ENCODE results near the gene NDUFB4. TPM values are rescaled to one million over a fixed set of nuclear protein-coding genes. Genes with fewer than 3 reads are reported as not detected.
"Not testable (repeated sequence)": the region's sequence is repeated elsewhere in the genome, so short reads cannot be mapped to it uniquely, and the experiment has no call there.

The NDUFB4 gene
- total RNA-seq, 1 experiment from 2014 or later = 96.1 TPM

- H3K9me3 Mint-ChIP-seq (ENCODE audit: unreplicated experiment) = no peaks in the 10 kb centered on the region
Observed at GRCh38 chr3:120614765-120615164, 18.6 kb downstream of the NDUFB4 start.

GRCh38 chr3:120615847-120616609 is 19.9 kb downstream of the NDUFB4 start:
- H3K9me3 Mint-ChIP-seq (ENCODE audit: unreplicated experiment) = no peaks in the 10 kb centered on the region
- ChIA-PET CTCF (interaction anchor here (0.6 kb wide), 1 partner anchor 15 kb away, joined by 3 read pairs; no protein-coding TSS in a partner anchor), POLR2A (no interaction called here)
- BruUV-seq (replicated peaks) = no TSS peak
- H3K4me3 Mint-ChIP-seq (ENCODE audit: unreplicated experiment) = no peak overlapping the region
- TF ChIP-seq CTCF (IDR thresholded peaks at IDR 0.05; ENCODE audit: unreplicated experiment) = no peak
- no peaks in the 10 kb centered on the region for H3K4me1 Mint-ChIP-seq (ENCODE audit: insufficient read depth, unreplicated experiment)
- DNase-seq (ENCODE audit: unreplicated experiment) = no peak
- no peak overlapping the region for H3K27ac Mint-ChIP-seq (ENCODE audit: low read depth, unreplicated experiment)
- no peaks in the 10 kb centered on the region for H3K27me3 Mint-ChIP-seq (ENCODE audit: insufficient read depth, unreplicated experiment)
- H3K36me3 Mint-ChIP-seq (ENCODE audit: insufficient read depth, unreplicated experiment) = peaks cover 4% of the 10 kb centered on the region
- intact Hi-C loops (cut with micrococcal nuclease) = no loop called here

More at GRCh38 chr3:120614765-120615164, 18.6 kb downstream of the NDUFB4 start:
- no peaks in the 10 kb centered on the region for H3K27me3 Mint-ChIP-seq (ENCODE audit: insufficient read depth, unreplicated experiment)
- POLR2A ChIA-PET = interaction anchor here (0.9 to 1.3 kb wide), 2 partner anchors 11 to 19 kb away, joined by 5 read pairs; partner anchors contain the start of gene NDUFB4
- no peak overlapping the region for H3K4me3 Mint-ChIP-seq (ENCODE audit: unreplicated experiment)
- no peaks in the 10 kb centered on the region for H3K4me1 Mint-ChIP-seq (ENCODE audit: insufficient read depth, unreplicated experiment)
- TF ChIP-seq CTCF (IDR thresholded peaks at IDR 0.05; ENCODE audit: unreplicated experiment) = no peak
- no peak for DNase-seq (ENCODE audit: unreplicated experiment)
- CTCF ChIA-PET = interaction anchor here (0.5 to 0.6 kb wide), 3 partner anchors 29 to 148 kb away, joined by 3 read pairs; no protein-coding TSS in a partner anchor
- intact Hi-C loops (cut with micrococcal nuclease) = no loop called here
- no TSS peak for BruUV-seq (replicated peaks)
- no peak overlapping the region for H3K27ac Mint-ChIP-seq (ENCODE audit: low read depth, unreplicated experiment)
- peaks cover 4% of the 10 kb centered on the region for H3K36me3 Mint-ChIP-seq (ENCODE audit: insufficient read depth, unreplicated experiment)

- POLR2A ChIA-PET; H3K36me3 Mint-ChIP-seq (ENCODE audit: insufficient read depth, unreplicated experiment); H3K27me3 Mint-ChIP-seq (ENCODE audit: insufficient read depth, unreplicated experiment); CTCF ChIA-PET; H3K4me3 Mint-ChIP-seq (ENCODE audit: unreplicated experiment); BruUV-seq (replicated peaks); DNase-seq (ENCODE audit: unreplicated experiment); H3K27ac Mint-ChIP-seq (ENCODE audit: low read depth, unreplicated experiment); H3K4me1 Mint-ChIP-seq (ENCODE audit: insufficient read depth, unreplicated experiment); intact Hi-C loops (cut with micrococcal nuclease); H3K9me3 Mint-ChIP-seq (ENCODE audit: unreplicated experiment): not testable (repeated sequence)
Observed at GRCh38 chr3:120616745-120617144, 20.6 kb downstream of the NDUFB4 start.

- POLR2A ChIA-PET = no interaction called here
- Mint-ChIP-seq H3K36me3 (ENCODE audit: insufficient read depth, unreplicated experiment) (no peaks in the 10 kb centered on the region), H3K27me3 (ENCODE audit: insufficient read depth, unreplicated experiment) (no peaks in the 10 kb centered on the region), H3K27ac (ENCODE audit: low read depth, unreplicated experiment) (no peak overlapping the region), H3K9me3 (ENCODE audit: unreplicated experiment) (no peaks in the 10 kb centered on the region), H3K4me1 (ENCODE audit: insufficient read depth, unreplicated experiment) (peaks cover 9% of the 10 kb centered on the region), H3K4me3 (ENCODE audit: unreplicated experiment) (no peak overlapping the region)
- no peak for TF ChIP-seq CTCF (IDR thresholded peaks at IDR 0.05; ENCODE audit: unreplicated experiment)
- no peak for DNase-seq (ENCODE audit: unreplicated experiment)
- no TSS peak for BruUV-seq (replicated peaks)
- CTCF ChIA-PET = interaction anchor here (0.7 to 1.1 kb wide), 4 partner anchors 20 to 173 kb away, joined by 3 to 5 read pairs (median 4); partner anchors contain the start of gene NDUFB4
- intact Hi-C loops (cut with micrococcal nuclease) = no loop called here
Observed at GRCh38 chr3:120622457-120622856, 26.3 kb downstream of the NDUFB4 start.

Data from MCF 10A (cell line).